GM12892 (cell line): ENCODE measurements around the gene FBXO47.

Source experiments
- POLR2A ChIP-seq: IDR thresholded peaks from 2 replicates; pipeline ENCODE4 v1.6.1; 2011; ENCODE audit warnings: low read depth, low read length, control low read depth
- POLR2AphosphoS5 ChIP-seq: IDR thresholded peaks from 2 replicates; pipeline ENCODE4 v1.6.1; 2011; ENCODE audit warnings: low read depth, low read length, control low read depth

- TF ChIP-seq POLR2A (no peak), POLR2AphosphoS5 (no peak)
These were observed 80.6 kb downstream of the FBXO47 start for GRCh38 chr17:38886643-38887010.
